Naive thymus-derived CD4-positive, alpha-beta T cell (primary cell): Measurements from ENCODE around the gene IQCK. TPM values are rescaled to one million over a fixed set of nuclear protein-coding genes. Genes with fewer than 3 reads are reported as not detected.

Experiments used
- ATAC-seq: fragments of 150-1000 bp; cut with Tn5 transposase; 2 replicates; pipeline ENCODE4 v1.10.0; 2021; ENCODE audit warnings: mild to moderate bottlenecking, moderate library complexity
- CTCF ChIA-PET: fragments of 350-600 bp; sonication (Branson Sonifier 250); formaldehyde crosslinking; loops from one replicate; lab custom pipeline; 2021; ENCODE audit warnings: antibody characterized with exemption; lab: Charles Lee
- POLR2A ChIA-PET: fragments of 350-600 bp; sonication (Branson Sonifier 250); formaldehyde crosslinking; loops from one replicate; lab custom pipeline; 2021; ENCODE audit warnings: antibody characterized with exemption, inconsistent platforms; lab: Charles Lee
- DNase-seq, 9 donors: peaks; one replicate each; pipeline versions ENCODE4 v3.0.0 to v3.0.0-alpha.2; 2020 to 2022; ENCODE audit warnings: mixed read lengths in 1 of 9
- H3K27ac ChIP-seq: one replicate; pipeline ENCODE4 v1.7.0; 2013; ENCODE audit warnings: mild to moderate bottlenecking, low read depth, low read length, moderate library complexity
- H3K27me3 ChIP-seq, 2 donors: one replicate each; pipeline ENCODE4 v1.7.0; 2013; ENCODE audit warnings: low read length in 2 of 2, mild to moderate bottlenecking in 2 of 2, moderate library complexity in 2 of 2; ENCODE audit not compliant: control insufficient read depth in 2 of 2, insufficient read depth in 2 of 2
- H3K36me3 ChIP-seq, 3 experiments: 1 replicate in 2 of 3; 2 replicates in 1 of 3; pipeline ENCODE4 v1.7.0; 2013; ENCODE audit warnings: low read length in 3 of 3, mild to moderate bottlenecking in 3 of 3, moderate library complexity in 1 of 3; ENCODE audit not compliant: insufficient read depth in 3 of 3, control insufficient read depth in 2 of 3
- H3K4me1 ChIP-seq, 2 donors: one replicate each; pipeline ENCODE4 v1.7.0; 2013; ENCODE audit warnings: low read length in 2 of 2, mild to moderate bottlenecking in 2 of 2, moderate library complexity in 1 of 2; ENCODE audit not compliant: control insufficient read depth in 2 of 2, insufficient read depth in 2 of 2
- H3K4me3 ChIP-seq: 2 replicates; pipeline ENCODE4 v1.7.0; 2013; ENCODE audit warnings: mild to moderate bottlenecking, low read length
- H3K9me3 ChIP-seq, 3 experiments: 1 replicate in 2 of 3; 2 replicates in 1 of 3; pipeline ENCODE4 v1.7.0; 2013; ENCODE audit warnings: low read length in 3 of 3; ENCODE audit not compliant: control insufficient read depth in 2 of 3
- H3K27ac Mint-ChIP-seq, 9 donors: one replicate each; pipeline ENCODE4 v1.8.0; 2020 to 2022; ENCODE audit warnings: mixed read lengths in 9 of 9, mild to moderate bottlenecking in 8 of 9, moderate library complexity in 5 of 9, inconsistent platforms in 2 of 9
- H3K27me3 Mint-ChIP-seq, 5 donors: one replicate each; pipeline ENCODE4 v1.8.0; 2021 to 2022; ENCODE audit warnings: mixed read lengths in 5 of 5, mild to moderate bottlenecking in 1 of 5
- H3K36me3 Mint-ChIP-seq, 5 donors: one replicate each; pipeline ENCODE4 v1.8.0; 2020 to 2022; ENCODE audit warnings: mixed read lengths in 5 of 5, mild to moderate bottlenecking in 3 of 5, inconsistent platforms in 1 of 5
- H3K4me1 Mint-ChIP-seq, 7 donors: one replicate each; pipeline ENCODE4 v1.8.0; 2020 to 2022; ENCODE audit warnings: mixed read lengths in 7 of 7, mild to moderate bottlenecking in 3 of 7, inconsistent platforms in 1 of 7
- H3K4me3 Mint-ChIP-seq, 10 donors: one replicate each; pipeline ENCODE4 v1.8.0; 2020 to 2022; ENCODE audit warnings: mild to moderate bottlenecking in 10 of 10, mixed read lengths in 10 of 10, moderate library complexity in 6 of 10, inconsistent platforms in 2 of 10
- H3K9me3 Mint-ChIP-seq, 11 donors: one replicate each; pipeline ENCODE4 v1.8.0; 2020 to 2022; ENCODE audit warnings: mixed read lengths in 11 of 11, mild to moderate bottlenecking in 4 of 11, inconsistent platforms in 1 of 11, moderate library complexity in 1 of 11
- intact Hi-C, 2 donors: fragments of 100-400 bp; cut with micrococcal nuclease; formaldehyde crosslinking; loops; one replicate each; pipeline ENCODE4 v1.15.1; 2023
- polyA plus RNA-seq, 2 donors: library from polyadenylated mRNA; unstranded; fragments of 300-500 nt; fragmentation: Illumina TruSeq; gene quantifications; one replicate each; pipeline ENCODE4 v1.2.3, GENCODE V29; 2021
- total RNA-seq, 6 experiments: library from RNA in 5 of 6; stranded (reverse) in 5 of 6; gene quantifications; 1 replicate in 5 of 6; 2 replicates in 1 of 6; pipeline ENCODE4 v1.2.3 and lab custom pipeline; 2021 to 2026

Gene IQCK
- total and polyA plus RNA-seq, 7 experiments from 2014 or later: 0.48 to 5.0 (median 3.4) TPM

GRCh38 chr16:19680881-19681340 lies 37.2 kb upstream of the IQCK start:
- no peak for DNase-seq
- POLR2A ChIA-PET: no interaction called here
- Histone ChIP-seq H3K36me3 (peaks cover 8 to 28% (median 10%) of the 10 kb centered on the region in 3 experiments), H3K4me3 (no peak overlapping the region), H3K27me3 (no peaks in the 10 kb centered on the region), H3K4me1 (no peaks in the 10 kb centered on the region), H3K27ac (no peak overlapping the region), H3K9me3 (peaks cover 0 to 8% (median 0%) of the 10 kb centered on the region in 3 experiments)
- H3K27ac Mint-ChIP-seq: peak overlapping the region in 4 of 9 donors; percentile 8 to 72 (median 38)
- ATAC-seq: no peak
- H3K27me3 Mint-ChIP-seq: no peaks in the 10 kb centered on the region
- peaks cover 9 to 68% (median 59%) of the 10 kb centered on the region in 5 donors for H3K36me3 Mint-ChIP-seq
- peaks cover 0 to 16% (median 3%) of the 10 kb centered on the region in 11 donors for H3K9me3 Mint-ChIP-seq
- CTCF ChIA-PET: interaction anchor here (2.2 kb wide), 1 partner anchor 16 kb away, joined by 6 read pairs; no protein-coding TSS in a partner anchor
- H3K4me1 Mint-ChIP-seq: peaks cover 0 to 7% (median 0%) of the 10 kb centered on the region in 7 donors
- intact Hi-C loops: no loop called here
- no peak overlapping the region for H3K4me3 Mint-ChIP-seq

GRCh38 chr16:19681637-19682036 lies 36.4 kb upstream of the IQCK start:
- CTCF ChIA-PET: interaction anchor here (2.2 kb wide), 1 partner anchor 15 kb away, joined by 6 read pairs; no protein-coding TSS in a partner anchor
- no peak overlapping the region for H3K27ac ChIP-seq
- peaks cover 0 to 8% (median 0%) of the 10 kb centered on the region in 3 experiments for H3K9me3 ChIP-seq
- H3K36me3 Mint-ChIP-seq: peaks cover 6 to 69% (median 59%) of the 10 kb centered on the region in 5 donors
- H3K27me3 Mint-ChIP-seq: no peaks in the 10 kb centered on the region
- POLR2A ChIA-PET: no interaction called here
- H3K4me3 Mint-ChIP-seq: no peak overlapping the region
- H3K4me1 Mint-ChIP-seq: peaks cover 0 to 13% (median 4%) of the 10 kb centered on the region in 7 donors
- DNase-seq (no peak), ATAC-seq (no peak)
- H3K27ac Mint-ChIP-seq: peak overlapping the region in 1 of 9 donors; percentile 28
- H3K36me3 ChIP-seq: peaks cover 8 to 26% (median 10%) of the 10 kb centered on the region in 3 experiments
- H3K4me1 ChIP-seq: no peaks in the 10 kb centered on the region
- H3K4me3 ChIP-seq: no peak overlapping the region
- H3K9me3 Mint-ChIP-seq: peaks cover 0 to 16% (median 3%) of the 10 kb centered on the region in 11 donors
- intact Hi-C loops: no loop called here
- no peaks in the 10 kb centered on the region for H3K27me3 ChIP-seq

DNA sequence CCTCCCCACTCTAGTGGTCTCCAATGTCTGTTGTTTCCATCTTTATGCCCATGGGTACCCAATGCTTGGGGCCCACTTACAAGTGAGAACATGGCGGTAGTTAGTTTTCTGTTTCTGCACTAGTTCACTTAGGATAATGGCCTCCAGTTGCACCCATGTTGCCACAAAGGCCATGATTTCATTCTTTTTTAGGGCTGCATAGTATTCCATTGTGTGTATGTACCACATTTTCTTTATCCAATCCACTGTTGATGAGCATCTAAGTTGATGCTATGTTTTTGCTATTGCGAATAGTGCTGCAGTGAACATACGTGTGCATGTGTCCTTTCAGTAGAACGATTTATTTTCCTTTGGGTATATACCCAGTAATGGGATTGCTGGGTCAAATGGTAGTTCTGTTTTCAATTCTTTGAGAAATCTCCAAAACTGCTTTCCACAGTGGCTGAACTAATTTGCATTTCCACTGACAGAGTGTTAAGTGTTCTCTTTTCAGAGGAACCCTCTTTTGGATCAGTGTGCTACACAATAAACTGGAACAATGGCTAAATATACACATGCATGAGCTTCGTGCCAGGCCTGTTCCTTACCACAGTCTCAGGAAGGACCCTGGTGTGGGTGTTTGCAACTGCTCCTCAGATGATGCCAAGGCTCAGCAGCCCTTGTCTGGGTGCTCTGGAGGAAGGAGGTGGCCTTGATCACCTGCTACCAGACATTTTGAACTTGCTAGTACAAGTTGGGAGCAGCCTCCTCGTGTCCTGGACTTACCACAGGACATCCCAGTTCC lies 34.4 kb upstream of the IQCK start:
- Mint-ChIP-seq H3K27ac (no peak overlapping the region), H3K27me3 (no peaks in the 10 kb centered on the region), H3K4me1 (peaks cover 5 to 33% (median 16%) of the 10 kb centered on the region in 7 donors), H3K9me3 (peaks cover 0 to 16% (median 3%) of the 10 kb centered on the region in 11 donors), H3K4me3 (no peak overlapping the region), H3K36me3 (peaks cover 14 to 76% (median 64%) of the 10 kb centered on the region in 5 donors)
- Histone ChIP-seq H3K9me3 (peaks cover 0 to 8% (median 0%) of the 10 kb centered on the region in 3 experiments), H3K36me3 (peaks cover 8 to 31% (median 10%) of the 10 kb centered on the region in 3 experiments), H3K27me3 (no peaks in the 10 kb centered on the region), H3K4me1 (peaks cover 0 to 8% of the 10 kb centered on the region in 2 donors), H3K27ac (no peak overlapping the region), H3K4me3 (no peak overlapping the region)
- DNase-seq: no peak
- ATAC-seq: no peak
- CTCF ChIA-PET: no interaction called here
- intact Hi-C loops: no loop called here
- POLR2A ChIA-PET: no interaction called here

DNA sequence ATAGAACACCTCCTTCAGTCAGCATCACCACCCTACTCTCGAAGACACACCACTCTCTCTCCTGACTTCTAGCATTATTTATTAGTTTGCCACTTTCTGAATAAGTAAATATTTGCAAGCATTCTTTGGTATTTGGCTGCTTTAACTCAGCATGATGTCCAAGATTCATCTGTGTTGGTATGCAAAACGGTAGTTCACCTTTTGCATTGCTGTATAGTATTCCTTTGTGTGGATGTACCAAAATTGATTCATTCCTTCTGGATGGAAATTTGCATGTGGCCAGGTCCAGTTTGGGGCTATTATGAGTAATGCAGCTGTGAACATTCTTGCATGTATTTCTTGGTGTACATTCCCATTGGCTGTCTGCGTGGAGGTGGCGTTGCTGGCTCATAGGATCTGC lies 32.9 kb upstream of the IQCK start:
- Mint-ChIP-seq H3K27ac (peak overlapping the region in 1 of 9 donors; percentile 42), H3K4me3 (no peak overlapping the region), H3K4me1 (peaks cover 17 to 46% (median 29%) of the 10 kb centered on the region in 7 donors), H3K9me3 (peaks cover 0 to 16% (median 3%) of the 10 kb centered on the region in 11 donors), H3K27me3 (no peaks in the 10 kb centered on the region), H3K36me3 (peaks cover 14 to 68% (median 60%) of the 10 kb centered on the region in 5 donors)
- ChIA-PET CTCF (no interaction called here), POLR2A (no interaction called here)
- intact Hi-C loops: no loop called here
- Histone ChIP-seq H3K36me3 (peaks cover 8 to 31% (median 10%) of the 10 kb centered on the region in 3 experiments), H3K27ac (no peak overlapping the region), H3K4me1 (peaks cover 7 to 18% of the 10 kb centered on the region in 2 donors), H3K4me3 (no peak overlapping the region), H3K27me3 (no peaks in the 10 kb centered on the region), H3K9me3 (peaks cover 0 to 8% (median 0%) of the 10 kb centered on the region in 3 experiments)
- DNase-seq (no peak), ATAC-seq (no peak)

DNA sequence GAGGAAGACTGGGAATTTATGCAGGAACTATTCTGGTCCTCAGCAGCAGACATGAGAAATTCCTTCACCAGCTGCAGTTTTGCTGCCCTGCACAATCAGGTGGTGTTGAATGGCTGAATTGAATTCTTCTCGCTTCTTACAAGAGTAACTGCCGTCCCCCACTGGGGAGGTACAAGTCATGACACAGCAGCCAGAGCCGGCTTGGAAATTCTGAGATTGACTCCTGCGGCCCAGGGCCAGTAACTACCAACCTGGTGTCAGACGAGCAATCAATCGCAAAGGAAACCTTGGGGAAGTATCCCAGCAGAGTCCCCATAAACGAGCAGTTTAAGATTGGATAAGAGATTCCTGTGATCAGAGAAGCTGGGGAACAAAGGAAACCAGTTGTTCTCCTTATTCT lies 30.8 kb upstream of the IQCK start:
- no peak overlapping the region for H3K4me3 ChIP-seq
- no peak overlapping the region for H3K4me3 Mint-ChIP-seq
- peak overlapping the region in 4 of 9 donors; percentile 34 to 77 (median 68) for H3K27ac Mint-ChIP-seq
- POLR2A ChIA-PET: interaction anchor here (0.9 to 1.0 kb wide), 2 partner anchors 8 to 9 kb away, joined by 3 read pairs; no protein-coding TSS in a partner anchor
- H3K27ac ChIP-seq: no peak overlapping the region
- H3K9me3 ChIP-seq: peaks cover 0 to 8% (median 0%) of the 10 kb centered on the region in 3 experiments
- peaks cover 0 to 16% (median 3%) of the 10 kb centered on the region in 11 donors for H3K9me3 Mint-ChIP-seq
- peaks cover 14 to 67% (median 46%) of the 10 kb centered on the region in 5 donors for H3K36me3 Mint-ChIP-seq
- DNase-seq: no peak
- H3K36me3 ChIP-seq: peaks cover 8 to 41% (median 10%) of the 10 kb centered on the region in 3 experiments
- ATAC-seq: no peak
- H3K27me3 ChIP-seq: no peaks in the 10 kb centered on the region
- peaks cover 7 to 21% of the 10 kb centered on the region in 2 donors for H3K4me1 ChIP-seq
- H3K4me1 Mint-ChIP-seq: peaks cover 21 to 53% (median 43%) of the 10 kb centered on the region in 7 donors
- H3K27me3 Mint-ChIP-seq: no peaks in the 10 kb centered on the region
- CTCF ChIA-PET: no interaction called here
- intact Hi-C loops: no loop called here

DNA sequence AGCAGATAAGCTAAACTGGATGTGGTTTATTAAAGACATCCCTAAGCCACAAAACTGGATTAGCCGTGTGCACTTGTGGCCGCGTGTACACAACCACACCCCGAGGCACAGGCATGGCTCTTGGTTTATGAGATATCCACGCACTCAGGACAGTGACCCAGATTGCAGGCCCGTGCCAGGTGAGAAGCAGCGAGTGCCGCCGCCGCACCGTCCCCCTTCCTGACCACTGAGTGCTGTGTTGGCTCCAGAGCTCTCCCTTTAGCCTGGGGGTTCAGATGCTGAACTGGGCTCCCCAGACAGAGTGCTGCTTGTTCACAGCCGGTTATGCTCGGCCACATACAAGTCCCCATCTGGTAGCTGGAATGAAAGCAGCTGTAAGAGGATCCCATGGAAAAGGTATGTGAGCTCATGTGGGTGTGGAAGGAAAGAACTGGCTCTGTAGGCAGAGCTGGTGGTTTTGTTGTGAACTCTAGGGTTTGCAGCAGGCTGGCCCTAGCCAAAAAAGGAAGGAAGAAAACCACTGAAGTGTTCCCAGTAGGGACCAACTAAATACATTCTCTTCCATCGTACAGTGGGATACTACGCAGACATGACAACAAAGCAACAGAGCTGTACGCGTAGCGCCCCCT lies 29.6 kb upstream of the IQCK start:
- Mint-ChIP-seq H3K36me3 (peaks cover 12 to 62% (median 36%) of the 10 kb centered on the region in 5 donors), H3K9me3 (peaks cover 0 to 16% (median 3%) of the 10 kb centered on the region in 11 donors), H3K27ac (peak overlapping the region in 8 of 9 donors; percentile 6 to 84 (median 76)), H3K4me1 (peaks cover 21 to 59% (median 43%) of the 10 kb centered on the region in 7 donors), H3K4me3 (peak overlapping the region in 8 of 10 donors; percentile 1 to 56 (median 38)), H3K27me3 (no peaks in the 10 kb centered on the region)
- DNase-seq (no peak), ATAC-seq (no peak)
- CTCF ChIA-PET: no interaction called here
- H3K36me3 ChIP-seq: peaks cover 5 to 37% (median 6%) of the 10 kb centered on the region in 3 experiments
- no peak overlapping the region for H3K27ac ChIP-seq
- H3K27me3 ChIP-seq: no peaks in the 10 kb centered on the region
- H3K9me3 ChIP-seq: peaks cover 0 to 8% (median 0%) of the 10 kb centered on the region in 3 experiments
- H3K4me1 ChIP-seq: peaks cover 7 to 21% of the 10 kb centered on the region in 2 donors
- H3K4me3 ChIP-seq: no peak overlapping the region
- POLR2A ChIA-PET: interaction anchor here (1.4 kb wide), 1 partner anchor 11 kb away, joined by 4 read pairs; no protein-coding TSS in a partner anchor
- intact Hi-C loops: no loop called here
